Brain microvascular endothelial cell (primary cell): ENCODE measurements around the gene PRRC2A.
A peak's percentile ranks its signal among the peaks of the same experiment; 100 is the strongest.

Source experiments
- DNase-seq: peaks from one replicate; pipeline ENCODE4 v3.0.0-alpha.2; 2020
- H3K27ac ChIP-seq: fragments of 250-450 bp; sonication (Bioruptor Pico); 2 replicates; pipeline ENCODE4 v1.5.1; 2020; ENCODE audit warnings: mild to moderate bottlenecking, moderate library complexity
- H3K27me3 ChIP-seq: fragments of 250-450 bp; sonication (Bioruptor Pico); replicated peaks from 2 replicates; pipeline ENCODE4 v1.5.1; 2020; ENCODE audit warnings: mild to moderate bottlenecking
- H3K36me3 ChIP-seq: fragments of 250-450 bp; sonication (Bioruptor Pico); replicated peaks from 2 replicates; pipeline ENCODE4 v1.5.1; 2020; ENCODE audit warnings: mild to moderate bottlenecking
- H3K4me3 ChIP-seq: 2 replicates; pipeline ENCODE4 v1.5.1; 2011; ENCODE audit warnings: low read depth, mild to moderate bottlenecking, control low read depth, low read length, moderate library complexity
- CTCF ChIP-seq: IDR thresholded peaks from 2 replicates; pipeline ENCODE4 v1.5.1; 2011; ENCODE audit warnings: low read depth, mild to moderate bottlenecking, moderate library complexity, low read length, control low read depth, inconsistent platforms; ENCODE audit errors: missing control alignments
- in situ Hi-C: cut with HindIII; loops from 2 replicates; pipeline ENCODE4 v1.10.0; 2017; ENCODE audit warnings: low sequenced_read_pairs, low pct_ligation_motif_present

The PRRC2A gene

GRCh38 chr6:31582230-31582643 is 38.3 kb upstream of the PRRC2A start, which contains the start of gene LTB:
TSS of gene LTB (minus strand) at chr6:31582424. CDS start at chr6:31582417, 7 bp downstream.
- DNase-seq = no peak

GRCh38 chr6:31585491-31585890 is 35.0 kb upstream of the PRRC2A start:
- TF ChIP-seq CTCF = peak; percentile 65
- no peak overlapping the region for H3K27ac ChIP-seq
- no peaks in the 10 kb centered on the region for H3K36me3 ChIP-seq
- DNase-seq = no peak
- no peak overlapping the region for H3K4me3 ChIP-seq
- in situ Hi-C loops = no loop called here
- no peaks in the 10 kb centered on the region for H3K27me3 ChIP-seq

More at GRCh38 chr6:31582230-31582643, 38.3 kb upstream of the PRRC2A start, which contains the start of gene LTB:
- H3K27ac ChIP-seq = no peak within 1 kb of the TSS
- in situ Hi-C loops = no loop called here
- H3K27me3 ChIP-seq = no peaks in the 10 kb centered on the region
- H3K36me3 ChIP-seq = no peaks in the 10 kb centered on the region
- TF ChIP-seq CTCF = no peak
- peak within 1 kb of the TSS; percentile 80 for H3K4me3 ChIP-seq

GRCh38 chr6:31586008-31586407 is 34.5 kb upstream of the PRRC2A start, which contains the start of gene LST1:
TSS of gene LST1 (plus strand) at chr6:31586277. CDS start at chr6:31587300, 1,023 bp downstream.
- no peak for TF ChIP-seq CTCF
- no peak for DNase-seq
- no peaks in the 10 kb centered on the region for H3K36me3 ChIP-seq
- in situ Hi-C loops = no loop called here
- H3K27me3 ChIP-seq = no peaks in the 10 kb centered on the region
- no peak within 1 kb of the TSS for H3K4me3 ChIP-seq
- no peak within 1 kb of the TSS for H3K27ac ChIP-seq

GRCh38 chr6:31586599-31587281 is 33.8 kb upstream of the PRRC2A start:
- in situ Hi-C loops = no loop called here
- DNase-seq = no peak
- H3K27ac ChIP-seq = no peak overlapping the region
- H3K27me3 ChIP-seq = no peaks in the 10 kb centered on the region
- no peak for TF ChIP-seq CTCF
- no peaks in the 10 kb centered on the region for H3K36me3 ChIP-seq
- no peak overlapping the region for H3K4me3 ChIP-seq

- Histone ChIP-seq H3K4me3 (no peak overlapping the region), H3K27me3 (no peaks in the 10 kb centered on the region), H3K27ac (no peak overlapping the region), H3K36me3 (no peaks in the 10 kb centered on the region)
- TF ChIP-seq CTCF = no peak
- no peak for DNase-seq
- in situ Hi-C loops = no loop called here
Observed at GRCh38 chr6:31587791-31588777, 32.4 kb upstream of the PRRC2A start.
